Left renal cortex interstitium (tissue), 4 donors: ENCODE results near the gene BOLA3. TPM values are rescaled to one million over a fixed set of nuclear protein-coding genes. Genes with fewer than 3 reads are reported as not detected.
"Not testable (repeated sequence)": the region's sequence is repeated elsewhere in the genome, so short reads cannot be mapped to it uniquely, and the experiment has no call there.

Experiments
- DNase-seq, 4 donors: peaks; one replicate each; pipeline ENCODE4 v3.0.0-alpha.2; 2013; ENCODE audit warnings: low read depth in 4 of 4, low spot score in 2 of 4, missing footprints in 1 of 4
- polyA plus RNA-seq, 4 donors: library from polyadenylated mRNA; unstranded; fragments of 120-200 nt; gene quantifications; one replicate each; pipeline ENCODE4 v1.2.1, GENCODE V29; 2013; ENCODE audit not compliant: insufficient read length in 4 of 4

The BOLA3 gene, protein sequence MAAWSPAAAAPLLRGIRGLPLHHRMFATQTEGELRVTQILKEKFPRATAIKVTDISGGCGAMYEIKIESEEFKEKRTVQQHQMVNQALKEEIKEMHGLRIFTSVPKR
- polyA plus RNA-seq, result 10 to 100 TPM; 24.2 to 39.4 (median 28.0) TPM

- peak in 3 of 4 donors; percentile 53 to 59 (median 59) for DNase-seq
These were observed at the start of gene BOLA3 for GRCh38 chr2:74147727-74148456. Gene BOLA3, minus strand, starts transcription at chr2:74147912. Its CDS starts 38 bp downstream, at chr2:74147874.

DNA sequence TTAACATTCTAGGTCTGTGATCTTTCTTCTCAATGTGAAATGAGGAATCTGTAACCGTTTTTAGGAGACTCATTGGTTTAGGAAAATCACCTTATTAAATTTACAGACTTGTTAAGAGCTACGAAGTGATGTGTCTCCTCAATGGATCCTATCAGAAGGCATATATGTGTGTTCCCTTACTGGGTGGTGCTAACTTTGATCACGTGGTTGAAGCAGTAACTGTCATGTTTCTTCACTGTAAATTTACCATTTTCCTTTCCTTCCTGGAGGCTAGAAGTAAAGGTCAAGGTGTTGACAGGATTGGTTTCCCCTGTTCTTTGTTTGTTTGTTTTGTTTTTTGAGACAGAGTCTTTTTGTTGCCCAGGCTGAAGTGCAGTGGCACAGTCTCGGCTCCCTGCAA, 49.3 kb upstream of the BOLA3 start:
- DNase-seq, result no peak

DNA sequence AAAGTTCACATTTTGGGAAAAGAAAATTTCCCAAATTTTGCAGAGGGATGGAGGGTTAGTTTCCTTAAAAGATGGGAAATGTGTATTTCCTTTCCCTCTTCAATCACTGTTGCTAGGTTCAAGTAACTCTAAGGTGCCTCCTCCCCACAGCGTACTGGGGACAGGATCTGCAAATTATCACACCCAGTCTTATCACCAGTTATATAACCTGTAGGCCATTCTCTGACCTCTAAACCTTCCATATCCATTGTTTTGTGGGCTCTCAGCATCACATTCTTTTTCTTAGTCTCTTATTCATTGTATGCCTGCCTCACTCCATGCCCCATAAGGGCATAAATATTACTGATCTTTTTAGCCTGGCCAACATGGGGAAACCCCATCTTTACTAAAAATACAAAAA, 47.1 kb upstream of the BOLA3 start:
- no peak for DNase-seq

DNA sequence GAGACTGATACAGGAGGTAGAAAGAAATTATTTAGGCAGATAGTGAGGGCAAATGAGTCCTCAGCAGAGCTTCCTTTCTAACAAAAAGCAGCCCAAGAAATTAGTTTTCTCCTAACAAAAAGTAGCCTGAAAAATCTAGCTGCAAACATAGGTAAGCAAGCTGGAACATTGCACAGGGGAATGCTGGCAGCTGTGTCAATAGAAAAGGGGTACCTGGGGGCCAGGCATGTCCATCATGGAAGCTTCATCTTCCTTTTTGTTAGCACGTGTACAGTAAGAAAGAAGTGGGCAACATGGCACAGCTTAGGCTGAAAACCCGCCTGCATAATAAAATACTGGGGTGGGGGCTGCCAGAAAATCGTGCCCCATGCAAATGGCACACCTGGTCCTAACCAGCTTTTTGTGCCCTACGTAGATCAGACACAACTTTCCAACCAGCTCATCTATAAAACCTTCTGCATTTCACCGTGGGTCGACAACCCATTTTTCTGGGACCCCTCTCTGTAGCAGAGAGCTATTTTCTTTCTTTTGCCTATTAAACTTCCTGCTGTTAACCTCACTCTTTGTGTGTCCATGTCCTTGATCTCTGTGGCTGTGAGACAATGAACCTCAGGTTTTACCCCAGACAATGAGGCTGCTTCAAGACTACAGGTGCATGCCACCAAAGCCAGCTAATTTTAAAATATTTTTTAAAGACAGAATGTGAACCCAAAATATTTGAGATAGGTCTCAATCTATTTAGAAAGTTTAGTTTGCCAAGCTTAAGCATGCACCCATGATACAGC, 44.1 kb upstream of the BOLA3 start:
- no peak for DNase-seq

DNA sequence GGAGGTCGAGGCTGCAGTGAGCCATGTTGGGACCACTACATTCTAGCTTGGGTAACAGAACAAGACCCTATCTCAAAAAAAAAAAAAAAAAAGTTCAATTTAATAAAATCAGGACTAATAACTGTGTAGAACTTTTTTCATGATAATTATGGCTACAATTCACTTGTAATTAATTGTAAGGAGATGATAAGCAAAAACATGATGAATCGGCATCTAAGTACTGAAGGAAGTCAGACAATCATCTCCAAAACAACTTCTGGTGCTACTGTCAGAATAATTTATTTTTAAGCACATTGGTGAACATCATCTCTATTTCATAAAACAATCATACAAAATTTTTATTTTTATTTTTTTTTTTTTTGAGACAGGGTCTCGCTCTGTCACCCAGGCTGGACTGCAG, 41.0 kb upstream of the BOLA3 start:
- DNase-seq, result no peak

DNA sequence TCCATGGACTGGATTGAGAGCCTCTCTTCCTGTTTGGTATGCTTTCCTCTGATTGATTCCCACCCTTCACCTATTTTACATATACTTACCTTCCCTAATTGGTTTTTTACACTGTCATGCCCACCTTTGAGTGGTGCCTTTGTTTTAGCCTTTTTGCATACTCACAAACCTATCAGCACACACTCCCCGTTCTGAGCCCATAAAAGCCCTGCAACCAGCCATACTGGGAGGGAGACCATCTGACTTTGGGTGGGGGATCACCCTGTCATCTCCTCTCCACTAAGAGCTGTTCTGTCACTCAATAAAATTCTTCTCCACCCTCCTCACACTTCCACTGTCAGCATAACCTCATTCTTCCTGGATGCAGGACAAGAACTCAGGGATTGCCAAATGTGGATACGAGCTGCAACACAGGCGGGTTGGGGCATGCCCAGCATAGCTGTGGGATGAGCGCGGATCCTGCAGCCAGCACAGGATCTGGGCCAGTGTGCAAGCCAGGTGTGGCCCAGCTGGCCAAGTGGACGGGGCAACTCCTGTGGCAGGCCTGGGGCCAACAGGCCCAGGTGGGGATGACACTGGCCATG, 40.4 kb upstream of the BOLA3 start:
- DNase-seq, result no peak

GRCh38 chr2:74186706-74187105, 39.0 kb upstream of the BOLA3 start:
- DNase-seq, result not testable (repeated sequence)

- no peak for DNase-seq
These were observed 38.3 kb upstream of the BOLA3 start for GRCh38 chr2:74186038-74186437.

DNA sequence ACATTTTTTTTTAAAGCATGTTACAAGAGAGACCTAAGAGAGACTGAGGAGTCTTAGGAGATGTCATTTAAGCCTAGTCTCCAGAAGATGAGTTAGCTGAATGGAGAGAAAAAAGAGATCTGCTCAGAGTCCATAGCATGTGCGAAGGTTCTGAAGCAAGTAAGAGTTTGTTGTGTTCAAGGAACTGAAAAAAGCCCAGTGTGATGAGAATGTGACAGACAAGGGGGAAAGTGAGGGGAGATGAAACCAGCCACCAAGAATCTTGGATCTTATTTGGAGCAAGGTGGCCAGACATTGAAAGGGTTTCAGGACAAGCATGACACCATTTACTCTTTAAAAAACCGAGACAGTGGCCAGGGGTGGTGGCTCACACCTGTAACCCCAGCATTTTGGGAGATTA, 36.2 kb upstream of the BOLA3 start:
- no peak for DNase-seq

- no peak for DNase-seq
These were observed 34.0 kb upstream of the BOLA3 start for GRCh38 chr2:74181739-74182138.

- DNase-seq, result no peak
These were observed 31.6 kb upstream of the BOLA3 start for GRCh38 chr2:74179063-74179865.

GRCh38 chr2:74178211-74179062, 30.7 kb upstream of the BOLA3 start, which contains the start of gene MOB1A:
Gene MOB1A, minus strand, starts transcription at chr2:74178879. Its CDS starts 205 bp downstream, at chr2:74178674.
- peak; percentile 93 to 98 (median 96) for DNase-seq

DNA sequence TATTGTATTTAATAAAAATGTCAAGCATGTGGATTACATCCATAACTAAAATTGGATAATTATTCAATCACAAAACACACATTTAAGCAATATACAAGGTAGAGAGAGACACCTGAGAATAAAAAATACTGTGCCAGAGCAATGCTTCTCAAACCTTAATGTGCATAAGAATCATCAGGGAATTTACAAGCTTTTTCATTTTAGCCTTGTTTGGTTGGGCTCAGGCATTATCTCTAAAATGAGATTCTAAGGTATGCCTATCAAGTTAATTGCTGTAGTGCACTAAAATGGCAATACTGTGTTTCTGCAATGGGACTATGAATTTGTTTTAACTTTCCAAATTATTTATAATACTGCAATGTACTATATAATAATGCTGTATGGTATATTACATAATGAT, 30.0 kb upstream of the BOLA3 start:
- DNase-seq, result no peak

- DNase-seq, result no peak
These were observed 27.2 kb upstream of the BOLA3 start for GRCh38 chr2:74174909-74175308.

DNA sequence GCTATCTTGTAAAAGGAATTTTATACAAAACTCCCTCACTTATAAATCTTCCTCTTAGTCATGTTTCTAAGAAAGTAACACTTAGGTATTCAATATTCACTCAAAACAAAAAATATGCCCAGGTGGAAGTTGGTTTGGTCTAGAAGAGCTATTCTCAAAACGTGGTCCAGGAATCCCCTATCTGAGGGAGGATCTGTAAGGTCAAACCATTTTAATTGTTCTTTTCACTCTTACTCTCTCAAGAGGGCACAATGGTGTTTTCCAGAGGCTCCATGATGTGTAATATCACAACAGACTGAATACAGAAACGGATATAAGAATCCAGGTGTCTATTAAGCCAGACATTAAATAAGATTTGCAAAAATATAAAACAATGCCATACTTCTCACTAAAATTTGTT, 21.0 kb upstream of the BOLA3 start:
- DNase-seq, result no peak

GRCh38 chr2:74164761-74165160, 17.0 kb upstream of the BOLA3 start:
- DNase-seq, result no peak

GRCh38 chr2:74162951-74163350, 15.2 kb upstream of the BOLA3 start:
- DNase-seq, result no peak

GRCh38 chr2:74155830-74156229, 8.1 kb upstream of the BOLA3 start:
- no peak for DNase-seq

DNA sequence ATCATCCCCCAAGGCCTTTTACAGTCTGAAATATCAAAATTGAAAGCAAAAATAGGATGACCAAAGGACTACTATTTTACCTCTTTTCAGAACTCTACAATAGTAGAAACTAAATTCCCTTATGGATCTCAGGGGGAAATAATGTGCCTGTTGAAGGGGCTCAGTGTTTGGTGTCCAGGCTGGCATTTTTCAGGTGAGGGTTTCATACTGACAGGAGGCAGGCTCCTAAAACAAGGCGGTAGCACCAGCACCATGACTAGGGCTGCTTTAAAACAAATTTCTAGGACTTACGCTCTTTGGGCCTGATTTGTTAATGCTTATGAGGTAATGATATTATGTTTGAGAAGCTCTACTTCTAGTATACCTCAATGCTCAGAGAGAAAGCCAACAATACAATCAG, 5.2 kb upstream of the BOLA3 start:
- DNase-seq, result no peak
